Measurements from ENCODE around the gene LRP5.

- TF ChIP-seq CTCF (IDR thresholded peaks at IDR 0.05) (no peak), POLR2A (IDR thresholded peaks at IDR 0.05) (no peak)
These were observed 160.4 kb downstream of the LRP5 start for GRCh38 chr11:68472778-68473177.
